ENCODE measurements around the gene PIAS1.

The PIAS1 gene

GRCh38 chr15:68103603-68104002 is 49.5 kb downstream of the PIAS1 start:
- no peak overlapping the region for H3K9ac ChIP-seq (ENCODE audit: low read depth, low read length)
- H3K4me1 ChIP-seq (ENCODE audit: insufficient read depth, low read length): peaks cover 10% of the 10 kb centered on the region; the same call in 1 of the 2 replicates
- H3K36me3 ChIP-seq (ENCODE audit: insufficient read depth, low read length): no peaks in the 10 kb centered on the region
- no peaks in the 10 kb centered on the region for H3K9me3 ChIP-seq (ENCODE audit: control insufficient read depth, insufficient read depth, low read length)

GRCh38 chr15:68106656-68107055 is 52.5 kb downstream of the PIAS1 start:
- Histone ChIP-seq H3K9me3 (ENCODE audit: control insufficient read depth, insufficient read depth, low read length) (no peaks in the 10 kb centered on the region), H3K4me1 (ENCODE audit: insufficient read depth, low read length) (peaks cover 10% of the 10 kb centered on the region; the same call in 1 of the 2 replicates), H3K36me3 (ENCODE audit: insufficient read depth, low read length) (no peaks in the 10 kb centered on the region), H3K9ac (ENCODE audit: low read depth, low read length) (no peak overlapping the region)

GRCh38 chr15:68107142-68107541 is 53.0 kb downstream of the PIAS1 start:
- H3K9me3 ChIP-seq (ENCODE audit: control insufficient read depth, insufficient read depth, low read length): no peaks in the 10 kb centered on the region
- H3K36me3 ChIP-seq (ENCODE audit: insufficient read depth, low read length): no peaks in the 10 kb centered on the region
- H3K9ac ChIP-seq (ENCODE audit: low read depth, low read length): no peak overlapping the region
- H3K4me1 ChIP-seq (ENCODE audit: insufficient read depth, low read length): peaks cover 10% of the 10 kb centered on the region; the same call in 1 of the 2 replicates

GRCh38 chr15:68112706-68113105 is 58.6 kb downstream of the PIAS1 start:
- Histone ChIP-seq H3K9ac (ENCODE audit: low read depth, low read length) (no peak overlapping the region), H3K4me1 (ENCODE audit: insufficient read depth, low read length) (no peaks in the 10 kb centered on the region), H3K36me3 (ENCODE audit: insufficient read depth, low read length) (no peaks in the 10 kb centered on the region), H3K9me3 (ENCODE audit: control insufficient read depth, insufficient read depth, low read length) (no peaks in the 10 kb centered on the region)

- Histone ChIP-seq H3K36me3 (ENCODE audit: insufficient read depth, low read length) (no peaks in the 10 kb centered on the region), H3K9ac (ENCODE audit: low read depth, low read length) (no peak overlapping the region), H3K9me3 (ENCODE audit: control insufficient read depth, insufficient read depth, low read length) (no peaks in the 10 kb centered on the region), H3K4me1 (ENCODE audit: insufficient read depth, low read length) (no peaks in the 10 kb centered on the region)
These were observed 59.2 kb downstream of the PIAS1 start for GRCh38 chr15:68113273-68113672.

- Histone ChIP-seq H3K9ac (ENCODE audit: low read depth, low read length) (no peak overlapping the region), H3K9me3 (ENCODE audit: control insufficient read depth, insufficient read depth, low read length) (no peaks in the 10 kb centered on the region), H3K36me3 (ENCODE audit: insufficient read depth, low read length) (no peaks in the 10 kb centered on the region), H3K4me1 (ENCODE audit: insufficient read depth, low read length) (no peaks in the 10 kb centered on the region)
These were observed 59.6 kb downstream of the PIAS1 start for GRCh38 chr15:68113751-68114150.

- no peaks in the 10 kb centered on the region for H3K4me1 ChIP-seq (ENCODE audit: insufficient read depth, low read length)
- no peak overlapping the region for H3K9ac ChIP-seq (ENCODE audit: low read depth, low read length)
- no peaks in the 10 kb centered on the region for H3K36me3 ChIP-seq (ENCODE audit: insufficient read depth, low read length)
- no peaks in the 10 kb centered on the region for H3K9me3 ChIP-seq (ENCODE audit: control insufficient read depth, insufficient read depth, low read length)
These were observed 60.2 kb downstream of the PIAS1 start for GRCh38 chr15:68114356-68114755.

GRCh38 chr15:68114840-68115239 is 60.7 kb downstream of the PIAS1 start:
- Histone ChIP-seq H3K4me1 (ENCODE audit: insufficient read depth, low read length) (no peaks in the 10 kb centered on the region), H3K36me3 (ENCODE audit: insufficient read depth, low read length) (no peaks in the 10 kb centered on the region), H3K9ac (ENCODE audit: low read depth, low read length) (no peak overlapping the region), H3K9me3 (ENCODE audit: control insufficient read depth, insufficient read depth, low read length) (no peaks in the 10 kb centered on the region)

- H3K4me1 ChIP-seq (ENCODE audit: insufficient read depth, low read length): no peaks in the 10 kb centered on the region
- H3K36me3 ChIP-seq (ENCODE audit: insufficient read depth, low read length): no peaks in the 10 kb centered on the region
- no peaks in the 10 kb centered on the region for H3K9me3 ChIP-seq (ENCODE audit: control insufficient read depth, insufficient read depth, low read length)
These were observed 70.6 kb downstream of the PIAS1 start for GRCh38 chr15:68124700-68125099.

GRCh38 chr15:68126396-68126795 is 72.3 kb downstream of the PIAS1 start:
- no peaks in the 10 kb centered on the region for H3K9me3 ChIP-seq (ENCODE audit: control insufficient read depth, insufficient read depth, low read length)
- H3K36me3 ChIP-seq (ENCODE audit: insufficient read depth, low read length): no peaks in the 10 kb centered on the region
- no peak overlapping the region for H3K9ac ChIP-seq (ENCODE audit: low read depth, low read length)
- H3K4me1 ChIP-seq (ENCODE audit: insufficient read depth, low read length): no peaks in the 10 kb centered on the region

More at GRCh38 chr15:68124700-68125099, 70.6 kb downstream of the PIAS1 start:
- no peak overlapping the region for H3K9ac ChIP-seq (ENCODE audit: low read depth, low read length)

- H3K4me1 ChIP-seq (ENCODE audit: insufficient read depth, low read length): no peaks in the 10 kb centered on the region
- no peak overlapping the region for H3K9ac ChIP-seq (ENCODE audit: low read depth, low read length)
- no peaks in the 10 kb centered on the region for H3K9me3 ChIP-seq (ENCODE audit: control insufficient read depth, insufficient read depth, low read length)
- H3K36me3 ChIP-seq (ENCODE audit: insufficient read depth, low read length): no peaks in the 10 kb centered on the region
These were observed 75.0 kb downstream of the PIAS1 start for GRCh38 chr15:68129072-68129471.

- Histone ChIP-seq H3K4me1 (ENCODE audit: insufficient read depth, low read length) (no peaks in the 10 kb centered on the region), H3K9me3 (ENCODE audit: control insufficient read depth, insufficient read depth, low read length) (no peaks in the 10 kb centered on the region), H3K36me3 (ENCODE audit: insufficient read depth, low read length) (no peaks in the 10 kb centered on the region), H3K9ac (ENCODE audit: low read depth, low read length) (no peak overlapping the region)
These were observed 76.7 kb downstream of the PIAS1 start for GRCh38 chr15:68130851-68131250.

- H3K9me3 ChIP-seq (ENCODE audit: control insufficient read depth, insufficient read depth, low read length): no peaks in the 10 kb centered on the region
- H3K36me3 ChIP-seq (ENCODE audit: insufficient read depth, low read length): no peaks in the 10 kb centered on the region
- H3K4me1 ChIP-seq (ENCODE audit: insufficient read depth, low read length): no peaks in the 10 kb centered on the region
- H3K9ac ChIP-seq (ENCODE audit: low read depth, low read length): no peak overlapping the region
These were observed 83.0 kb downstream of the PIAS1 start for GRCh38 chr15:68137096-68137495.

- H3K36me3 ChIP-seq (ENCODE audit: insufficient read depth, low read length): no peaks in the 10 kb centered on the region
- H3K9ac ChIP-seq (ENCODE audit: low read depth, low read length): no peak overlapping the region
- no peaks in the 10 kb centered on the region for H3K9me3 ChIP-seq (ENCODE audit: control insufficient read depth, insufficient read depth, low read length)
- H3K4me1 ChIP-seq (ENCODE audit: insufficient read depth, low read length): peaks cover 3% of the 10 kb centered on the region; the same call in 1 of the 2 replicates
These were observed 89.0 kb downstream of the PIAS1 start for GRCh38 chr15:68143129-68143528.

- Histone ChIP-seq H3K4me1 (ENCODE audit: insufficient read depth, low read length) (peaks cover 5% of the 10 kb centered on the region), H3K9ac (ENCODE audit: low read depth, low read length) (no peak overlapping the region), H3K36me3 (ENCODE audit: insufficient read depth, low read length) (no peaks in the 10 kb centered on the region), H3K9me3 (ENCODE audit: control insufficient read depth, insufficient read depth, low read length) (no peaks in the 10 kb centered on the region)
These were observed 89.7 kb downstream of the PIAS1 start for GRCh38 chr15:68143785-68144184.

- H3K36me3 ChIP-seq (ENCODE audit: insufficient read depth, low read length): no peaks in the 10 kb centered on the region
- H3K4me1 ChIP-seq (ENCODE audit: insufficient read depth, low read length): peaks cover 8% of the 10 kb centered on the region
- no peaks in the 10 kb centered on the region for H3K9me3 ChIP-seq (ENCODE audit: control insufficient read depth, insufficient read depth, low read length)
- no peak overlapping the region for H3K9ac ChIP-seq (ENCODE audit: low read depth, low read length)
These were observed 91.6 kb downstream of the PIAS1 start for GRCh38 chr15:68145706-68146105.
